GM21786 (cell line): Measurements from ENCODE around the gene NAE1.
"Not testable (repeated sequence)": the region's sequence is repeated elsewhere in the genome, so short reads cannot be mapped to it uniquely, and the experiment has no call there.

ENCODE experiments used
- ATAC-seq: cut with Tn5 transposase; IDR thresholded peaks from one replicate; pipeline ENCODE4 v1.9.1; 2021; ENCODE audit not compliant: unreplicated experiment

Gene NAE1

GRCh38 chr16:66830422-66831404 lies at the start of gene NAE1:
NAE1 (minus strand) TSS chr16:66830976; CDS start chr16:66830899, 77 bp downstream.
- ATAC-seq = peak; percentile 89

GRCh38 chr16:66878067-66878466 lies 47.3 kb upstream of the NAE1 start:
- peak; percentile 19 for ATAC-seq

GRCh38 chr16:66874079-66874775 lies 43.5 kb upstream of the NAE1 start:
- ATAC-seq = no peak

GRCh38 chr16:66873685-66874055 lies 42.9 kb upstream of the NAE1 start:
- no peak for ATAC-seq

DNA sequence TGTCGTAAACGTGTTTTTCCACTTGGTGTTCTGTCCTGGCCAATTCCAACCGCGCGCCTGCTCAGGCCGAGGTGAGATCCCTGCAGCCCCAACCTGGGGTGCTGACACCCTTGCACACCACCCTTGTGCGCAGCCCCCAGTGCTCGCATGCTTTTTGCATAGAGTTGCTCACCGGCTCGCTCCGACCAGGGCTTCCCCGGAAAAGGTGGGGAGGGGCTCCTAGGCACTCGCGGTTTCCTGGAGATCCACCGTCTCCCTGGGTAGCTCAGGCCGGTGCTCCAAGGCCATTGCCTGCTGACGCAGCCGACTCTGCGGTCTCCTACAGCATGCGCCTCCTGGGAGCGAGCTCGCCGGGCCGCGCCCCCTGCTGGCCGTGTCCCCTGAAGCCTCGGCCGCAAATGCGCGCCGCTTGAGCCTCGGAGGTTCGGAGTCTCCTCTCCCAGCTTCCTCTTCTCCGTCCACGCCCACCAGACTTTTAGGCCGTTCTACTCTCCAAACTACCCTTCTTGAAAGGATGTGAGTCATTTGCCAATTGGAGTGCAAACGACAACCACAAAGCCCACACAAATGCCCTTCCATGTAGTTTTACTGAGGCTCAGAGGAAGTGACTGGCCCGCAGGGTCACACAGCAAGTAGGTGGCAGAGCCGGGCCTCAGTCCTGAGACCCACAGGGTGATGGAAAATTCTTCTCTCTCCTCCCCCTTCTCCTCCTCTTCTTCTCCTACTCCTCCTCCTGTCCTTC lies 42.3 kb upstream of the NAE1 start:
- peak; percentile 71 for ATAC-seq

- no peak for ATAC-seq
Measured at GRCh38 chr16:66872559-66872942, 41.8 kb upstream of the NAE1 start.

DNA sequence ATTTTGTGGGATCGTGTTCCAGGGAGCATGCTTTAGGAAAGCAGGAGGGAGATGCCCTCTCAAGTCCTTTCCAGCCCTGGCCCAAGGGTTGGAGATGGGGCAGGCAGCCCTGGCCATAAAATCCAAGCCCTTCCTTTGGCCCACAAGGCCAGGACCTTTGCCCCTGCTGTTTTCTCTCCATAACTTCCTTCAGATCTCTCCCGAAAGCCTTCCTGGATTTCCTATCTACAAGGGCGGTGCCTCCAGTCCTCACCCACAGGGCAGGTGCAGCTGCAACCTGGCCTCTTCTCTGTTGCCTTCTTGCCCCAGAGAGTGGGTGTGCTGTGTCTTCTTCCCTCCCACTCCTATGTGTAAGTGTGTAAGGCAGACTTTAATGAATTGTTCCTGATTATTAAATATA lies 41.1 kb upstream of the NAE1 start:
- no peak for ATAC-seq

- ATAC-seq = not testable (repeated sequence)
Measured at GRCh38 chr16:66871363-66871762, 40.6 kb upstream of the NAE1 start.

DNA sequence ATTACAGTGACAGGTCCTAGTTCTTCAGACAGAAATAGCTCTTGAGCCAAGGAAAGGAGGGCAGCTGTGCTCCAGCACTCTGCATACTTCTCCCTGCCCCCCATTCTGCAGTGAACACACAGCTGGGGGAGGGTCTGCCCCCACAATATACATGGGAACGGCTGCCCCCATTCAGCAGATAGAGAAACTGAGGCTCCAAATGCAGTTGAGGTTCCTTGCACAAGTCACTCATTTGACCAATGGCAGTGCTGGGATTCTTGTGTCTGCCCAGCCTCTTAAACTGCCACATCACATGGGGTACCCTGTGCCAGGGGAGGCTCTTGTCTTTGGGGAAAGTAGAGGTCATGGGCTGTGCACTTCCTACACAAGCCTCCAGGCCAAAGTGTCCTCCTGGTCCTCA lies 38.6 kb upstream of the NAE1 start:
- no peak for ATAC-seq

DNA sequence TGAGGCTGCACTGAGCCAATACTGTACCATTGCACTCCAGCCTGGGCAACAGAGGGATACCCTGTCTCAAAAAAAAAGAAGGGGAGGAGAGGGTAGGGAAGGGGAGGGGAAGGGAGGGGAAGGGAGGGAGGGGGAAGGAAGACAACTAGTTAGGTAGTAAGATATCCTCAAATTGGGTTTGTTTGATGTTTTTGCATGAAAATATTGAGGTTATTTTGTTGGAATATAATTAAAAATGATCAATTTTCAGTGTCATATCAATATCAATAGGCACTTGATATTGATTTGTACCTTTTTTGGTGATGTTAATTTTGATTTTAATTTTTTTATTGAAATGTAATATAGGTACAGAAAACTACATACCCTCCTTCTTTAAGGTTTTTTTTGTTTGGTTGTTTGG lies 32.9 kb upstream of the NAE1 start:
- no peak for ATAC-seq

- no peak for ATAC-seq
Measured at GRCh38 chr16:66862023-66862520, 31.3 kb upstream of the NAE1 start.

GRCh38 chr16:66859397-66860068 lies 28.8 kb upstream of the NAE1 start:
- no peak for ATAC-seq

GRCh38 chr16:66858740-66859396 lies 28.1 kb upstream of the NAE1 start:
- ATAC-seq = peak; percentile 64

- ATAC-seq = no peak
Measured at GRCh38 chr16:66857437-66857836, 26.7 kb upstream of the NAE1 start.

DNA sequence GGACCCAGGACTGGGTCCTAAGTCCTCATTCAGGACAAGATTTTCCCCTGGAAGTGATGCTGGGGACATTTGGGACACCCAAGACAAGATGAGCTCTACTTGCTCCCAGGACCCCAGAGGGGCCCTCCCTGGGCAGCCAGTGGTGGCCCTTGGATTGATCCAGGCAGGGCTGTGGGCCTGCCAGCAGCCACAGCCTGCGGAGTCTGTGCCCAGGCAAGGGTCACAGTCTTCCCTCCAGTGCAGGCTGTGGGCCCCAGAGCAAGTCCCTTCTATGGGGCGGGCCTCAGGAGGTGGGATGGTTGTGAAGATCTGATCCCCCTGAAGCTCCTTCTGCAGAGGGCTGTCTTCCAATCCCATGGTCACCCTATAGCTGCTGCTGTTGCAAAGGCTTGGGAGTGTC lies 26.0 kb upstream of the NAE1 start:
- no peak for ATAC-seq

GRCh38 chr16:66856184-66856730 lies 25.5 kb upstream of the NAE1 start:
- ATAC-seq = no peak

GRCh38 chr16:66853261-66854139 lies 22.7 kb upstream of the NAE1 start:
- ATAC-seq = no peak

GRCh38 chr16:66851166-66851964 lies 20.6 kb upstream of the NAE1 start:
- ATAC-seq = no peak
